8988T (cell line): Measurements from ENCODE around the gene PPP2R2C.

Experiments used
- DNase-seq: peaks from one replicate; pipeline ENCODE4 v3.0.0; 2011

Gene PPP2R2C

DNA sequence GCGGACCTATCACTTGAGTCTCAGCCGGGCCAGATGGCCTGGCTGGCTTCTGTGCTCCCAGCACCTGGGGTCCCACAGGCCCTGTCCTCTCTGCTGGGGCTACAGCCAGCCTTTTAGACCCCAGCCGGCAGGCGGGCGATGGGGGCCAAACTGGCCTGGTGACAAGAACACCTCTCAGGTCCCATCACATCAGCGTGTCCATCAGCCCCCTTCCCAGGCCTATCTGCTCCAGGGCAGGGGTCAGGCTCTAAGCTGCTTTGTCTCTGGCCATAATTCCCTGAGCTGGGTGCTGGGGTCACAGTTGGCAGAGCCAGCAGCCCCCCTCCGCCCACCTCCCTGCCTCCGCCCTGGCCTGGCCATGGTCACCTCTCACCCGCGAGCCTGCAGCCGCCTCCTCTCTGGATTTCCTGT lies 77.7 kb downstream of the PPP2R2C start:
- no peak for DNase-seq

DNA sequence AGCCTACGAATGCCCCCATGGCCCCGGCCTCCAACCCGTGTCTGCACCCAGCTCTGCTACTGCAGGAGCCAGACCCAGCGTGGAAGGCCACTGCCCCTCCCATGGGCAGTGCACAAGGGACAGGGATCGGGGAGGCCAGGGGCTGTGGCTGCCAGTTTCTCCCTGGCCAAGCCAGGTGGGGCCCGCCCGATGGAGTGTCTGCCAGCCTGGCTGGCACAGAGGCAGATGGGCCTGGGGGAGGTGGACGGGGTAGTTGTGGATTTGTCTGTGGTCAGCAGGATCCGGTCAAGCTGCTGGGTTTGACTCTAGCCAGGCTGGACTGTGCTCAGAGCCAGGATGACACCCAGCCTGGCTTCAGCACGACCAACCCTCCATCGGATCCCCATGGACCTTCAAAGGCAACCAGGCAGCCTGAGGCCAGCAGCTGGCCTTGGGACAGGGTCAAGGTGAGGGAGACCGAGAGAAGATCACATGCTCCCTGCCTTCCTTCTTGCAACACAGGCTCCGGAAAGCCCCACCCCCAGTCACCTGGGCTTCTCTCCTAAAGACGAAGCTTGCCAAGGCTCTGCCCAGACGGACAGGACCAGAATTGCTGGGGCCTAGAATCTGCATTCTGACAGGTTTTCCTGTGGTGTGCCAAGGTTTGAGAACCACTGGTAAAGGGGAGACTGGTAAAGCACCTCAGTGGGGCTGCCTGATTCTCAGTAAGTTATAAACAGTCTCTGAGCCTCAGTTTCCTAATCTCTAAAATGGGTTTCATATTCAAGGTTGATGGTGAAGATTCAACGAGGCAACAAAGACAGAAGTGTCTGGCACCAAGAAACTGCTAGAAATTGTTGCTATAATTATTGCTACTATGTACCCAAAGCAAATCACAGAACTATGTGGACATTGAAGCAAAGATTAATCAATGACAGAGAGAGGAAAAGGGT lies 78.6 kb downstream of the PPP2R2C start:
- DNase-seq: no peak

DNA sequence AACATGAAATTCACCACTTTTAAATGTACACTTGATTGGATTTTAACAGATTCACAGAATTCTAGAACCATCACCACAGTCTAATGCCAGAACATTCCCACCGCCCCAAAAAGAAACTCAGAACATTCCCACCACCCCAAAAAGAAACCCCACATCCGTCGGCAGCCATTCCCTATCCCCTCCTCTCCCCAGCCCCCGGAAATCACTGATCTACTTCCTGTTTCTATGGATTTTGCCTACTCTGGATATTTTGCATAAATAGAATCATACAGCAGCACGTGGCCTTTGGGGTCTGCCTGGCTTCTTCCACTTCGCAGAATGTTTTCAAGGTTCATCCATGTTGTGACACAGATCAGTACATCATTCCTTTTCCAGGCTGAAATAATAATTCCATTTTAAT lies 79.3 kb downstream of the PPP2R2C start:
- no peak for DNase-seq

DNA sequence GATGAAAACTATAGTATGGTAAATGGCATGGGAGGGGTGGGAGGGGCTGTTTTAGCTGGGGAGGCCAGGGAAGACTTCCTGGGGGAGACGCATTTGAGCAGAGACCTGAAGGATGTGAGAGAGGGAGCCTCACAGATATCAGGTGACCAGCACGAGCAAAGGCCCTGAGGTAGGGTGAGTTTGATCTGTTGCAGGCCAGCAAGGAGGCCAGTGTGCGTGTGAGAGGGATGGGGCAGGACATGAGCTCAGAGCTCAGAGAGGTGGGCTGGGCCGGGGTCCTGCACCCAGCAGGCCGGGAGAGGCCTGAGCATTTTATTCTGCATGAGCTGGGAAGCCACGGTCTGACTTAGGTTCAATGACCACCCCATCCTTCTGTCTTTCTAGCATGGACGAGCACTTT lies 80.0 kb downstream of the PPP2R2C start:
- DNase-seq: no peak

DNA sequence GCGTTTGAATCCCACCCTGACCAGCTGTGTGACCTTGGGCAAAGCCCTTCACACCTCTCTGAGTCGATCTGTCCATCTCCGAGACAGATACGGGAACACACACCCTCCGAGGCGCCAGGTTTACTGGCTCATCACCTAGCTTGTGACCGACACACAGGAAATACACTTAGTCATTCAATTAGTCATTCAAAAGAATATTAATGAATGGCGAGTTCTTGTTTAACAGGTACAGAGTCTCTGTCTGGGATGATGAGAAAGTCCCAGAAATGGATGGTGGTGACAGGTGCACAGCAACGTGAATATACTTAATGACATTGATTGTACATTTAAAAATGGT lies 80.6 kb downstream of the PPP2R2C start:
- no peak for DNase-seq

DNA sequence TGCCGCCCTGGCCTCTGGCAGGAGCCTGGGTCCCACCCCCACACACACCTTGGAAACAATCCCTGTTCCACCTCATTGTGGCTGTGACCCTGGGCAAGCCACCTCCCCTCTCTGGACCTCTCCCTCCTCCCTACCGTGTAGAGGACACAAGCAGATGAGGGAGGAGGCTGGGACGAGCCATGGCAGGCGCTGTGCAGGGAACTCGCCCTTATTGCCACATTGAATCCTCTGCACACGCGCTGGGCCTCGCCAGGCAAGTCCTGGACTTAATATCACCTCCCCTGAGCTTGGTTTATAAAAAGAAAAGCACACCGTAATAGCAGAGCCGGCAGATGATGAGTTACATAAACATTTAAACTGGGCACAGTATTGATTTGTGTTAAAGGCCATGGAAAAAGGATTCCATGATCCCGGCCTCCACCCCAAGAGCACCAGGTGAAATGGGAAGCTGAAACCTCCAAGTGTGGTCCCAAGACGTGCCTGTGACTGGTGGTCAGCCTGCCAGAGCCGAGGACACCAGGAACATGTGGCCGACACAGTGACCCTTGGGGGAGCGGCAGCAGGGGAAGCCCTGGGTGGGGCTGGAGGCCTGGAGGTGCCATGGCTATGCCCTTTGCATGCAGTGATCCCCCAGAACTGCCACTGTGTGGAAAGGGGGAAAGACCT lies 81.1 kb downstream of the PPP2R2C start:
- no peak for DNase-seq

DNA sequence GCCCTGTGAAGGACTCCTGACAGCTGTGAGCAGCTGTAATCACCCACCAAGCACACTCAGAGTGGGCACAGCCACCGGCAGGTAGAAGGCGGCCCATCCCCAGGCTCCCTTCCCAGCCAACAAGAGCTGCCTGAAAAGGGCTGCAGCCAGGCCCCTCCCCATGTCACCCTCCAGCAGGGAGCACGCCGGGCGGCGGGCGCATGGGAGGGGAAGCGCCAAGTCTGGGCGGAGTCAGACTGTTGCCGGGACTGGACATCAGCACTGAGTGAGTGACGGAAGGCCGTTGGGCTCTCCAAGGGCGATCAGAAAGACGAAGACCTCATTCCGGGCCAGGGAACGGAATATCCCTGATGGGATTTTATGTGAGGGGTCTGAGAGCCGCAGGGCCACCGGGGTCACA lies 82.1 kb downstream of the PPP2R2C start:
- DNase-seq: no peak

DNA sequence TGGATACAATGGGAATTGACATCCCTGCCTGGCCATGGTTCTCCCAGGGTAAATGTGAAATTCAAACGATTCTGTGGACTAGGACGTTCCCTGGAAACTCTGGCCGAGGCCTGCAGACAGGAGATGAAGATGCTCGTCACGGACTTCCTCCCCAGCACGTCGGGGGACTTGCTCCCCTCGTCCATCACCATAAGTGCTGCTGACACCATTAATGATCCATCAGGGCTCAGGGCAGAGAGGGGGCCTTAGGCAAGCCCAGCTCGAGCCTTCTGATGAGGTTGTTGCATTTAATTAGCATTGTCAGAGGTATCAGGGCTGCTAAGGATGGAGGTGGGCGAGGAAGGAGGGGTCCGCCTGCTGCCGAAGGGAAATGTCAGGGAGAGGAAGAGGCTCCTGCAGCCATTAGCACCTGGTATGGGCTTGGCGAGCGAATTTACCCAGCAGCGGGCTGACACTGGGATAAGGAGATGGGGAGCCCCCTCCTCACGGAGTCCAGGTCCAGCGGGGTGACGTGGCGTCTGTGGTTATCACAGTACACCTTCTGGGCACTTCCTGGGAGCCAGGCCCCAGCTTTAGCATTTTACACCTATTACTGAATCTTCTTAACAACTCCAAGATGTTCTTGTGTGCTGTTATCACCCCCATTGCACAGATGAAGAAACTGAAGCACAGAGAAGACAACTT lies 83.1 kb downstream of the PPP2R2C start:
- DNase-seq: no peak

DNA sequence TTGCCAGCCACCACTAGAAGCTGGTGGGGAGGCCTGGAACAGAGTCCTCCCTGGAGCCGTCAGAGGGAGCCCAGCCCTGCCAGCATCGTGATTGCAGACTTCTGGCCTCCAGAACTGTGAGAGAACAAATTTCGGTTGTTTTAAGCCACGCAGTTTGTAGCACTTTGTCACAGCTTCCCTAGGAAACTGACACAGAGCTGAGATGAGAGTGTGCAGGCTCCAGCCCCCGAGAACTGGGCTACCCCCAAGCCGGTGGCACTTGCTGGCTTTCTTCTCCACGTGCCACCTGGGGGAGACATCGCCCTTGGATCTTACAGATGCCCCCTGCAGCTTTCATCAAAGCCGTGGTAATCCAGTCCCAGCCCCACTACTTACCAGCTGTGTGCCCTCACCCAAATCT lies 83.7 kb downstream of the PPP2R2C start:
- DNase-seq: no peak

DNA sequence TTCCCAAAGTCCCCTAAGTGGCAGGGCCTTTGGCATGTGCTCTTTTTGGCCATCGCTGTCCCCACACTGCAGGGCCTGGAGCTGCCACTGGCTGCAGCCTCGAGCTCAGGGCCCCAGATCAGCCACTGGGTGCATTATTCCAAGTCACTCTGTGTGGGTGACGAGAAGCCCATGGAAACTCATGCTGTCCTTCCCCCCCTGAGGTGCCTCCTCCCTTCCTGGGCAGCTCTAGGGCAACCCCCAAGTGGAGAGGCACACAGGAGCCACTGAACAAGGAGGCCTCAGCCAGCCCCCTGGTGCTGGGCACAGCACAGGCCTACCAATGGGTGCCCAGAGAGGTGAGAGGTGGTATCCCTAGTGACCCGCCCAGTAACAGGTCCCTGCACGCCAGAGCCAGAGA lies 84.5 kb downstream of the PPP2R2C start:
- DNase-seq: no peak

DNA sequence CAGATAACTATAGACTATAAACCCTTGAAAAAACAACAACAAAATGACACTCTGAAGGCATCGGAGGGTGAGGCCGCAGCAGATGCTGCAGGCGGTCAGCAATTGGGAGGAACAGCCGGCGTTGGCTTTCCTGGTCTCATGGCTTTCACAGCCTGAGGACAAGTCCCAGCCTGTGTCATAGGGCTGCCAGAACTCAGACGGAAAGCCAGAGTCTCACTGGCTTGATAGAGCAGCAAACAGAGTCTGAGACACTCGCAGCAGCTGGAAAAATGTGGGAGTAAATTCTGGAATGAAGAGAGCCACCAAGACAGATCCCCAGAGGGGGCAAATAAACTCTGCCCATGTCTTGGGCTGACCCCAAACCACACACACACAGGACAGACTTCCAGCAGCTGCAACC lies 86.3 kb downstream of the PPP2R2C start:
- DNase-seq: no peak

DNA sequence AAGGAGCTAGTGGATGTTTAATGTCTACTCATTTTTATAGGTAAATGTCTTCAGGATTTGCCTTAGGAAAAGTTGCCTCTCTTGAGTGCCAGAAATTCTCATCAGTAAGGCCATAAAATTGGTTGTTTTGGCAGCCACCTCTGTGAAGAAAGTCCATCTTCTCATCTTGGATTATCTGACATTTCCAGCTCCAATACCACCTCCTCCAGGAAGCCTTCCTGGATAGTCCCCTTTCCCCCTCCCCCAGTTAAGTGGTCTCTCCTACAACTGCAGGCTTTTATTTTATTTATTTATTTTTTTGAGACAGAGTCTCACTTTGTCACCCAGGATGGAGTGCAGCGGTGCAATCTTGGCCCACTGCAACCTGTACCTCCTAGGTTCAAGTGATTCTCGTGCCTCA lies 87.1 kb downstream of the PPP2R2C start:
- DNase-seq: no peak

DNA sequence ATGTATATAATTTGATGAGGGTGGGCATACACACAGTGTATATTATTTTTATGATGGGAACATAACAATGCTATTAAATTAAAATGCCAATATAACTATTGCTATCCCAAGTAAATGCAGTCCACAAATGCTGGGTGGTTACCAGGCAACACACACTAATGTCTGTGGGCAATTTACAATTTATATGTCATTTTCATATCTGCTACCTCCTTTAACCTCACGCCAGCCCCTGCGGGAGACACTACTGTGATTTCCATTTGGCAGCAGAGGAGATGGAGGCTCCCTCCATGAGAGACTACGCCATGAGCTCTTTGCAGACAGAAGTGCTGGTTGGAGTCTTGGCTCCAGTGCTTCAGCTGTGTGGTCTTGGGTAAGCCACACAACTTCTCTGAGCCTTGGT lies 87.9 kb downstream of the PPP2R2C start:
- DNase-seq: no peak

DNA sequence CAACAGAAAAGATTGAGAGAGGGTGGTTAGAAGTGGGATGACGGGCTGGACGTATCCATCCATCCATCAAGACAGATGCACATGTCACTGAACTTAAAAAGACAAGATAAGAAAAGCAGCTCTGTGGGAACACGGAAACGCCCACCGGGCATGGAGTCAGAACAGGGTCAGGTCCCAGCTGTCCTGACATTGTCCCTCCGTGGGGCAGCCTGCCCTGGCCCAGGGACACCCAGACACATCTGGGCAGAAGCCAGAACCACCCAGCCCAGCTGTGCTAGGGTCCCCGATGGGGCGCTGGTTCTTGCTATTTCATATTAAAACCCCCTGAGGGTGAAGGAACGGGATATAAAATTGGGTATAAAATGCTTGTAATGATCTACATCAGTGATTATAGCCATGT lies 88.5 kb downstream of the PPP2R2C start:
- no peak for DNase-seq

DNA sequence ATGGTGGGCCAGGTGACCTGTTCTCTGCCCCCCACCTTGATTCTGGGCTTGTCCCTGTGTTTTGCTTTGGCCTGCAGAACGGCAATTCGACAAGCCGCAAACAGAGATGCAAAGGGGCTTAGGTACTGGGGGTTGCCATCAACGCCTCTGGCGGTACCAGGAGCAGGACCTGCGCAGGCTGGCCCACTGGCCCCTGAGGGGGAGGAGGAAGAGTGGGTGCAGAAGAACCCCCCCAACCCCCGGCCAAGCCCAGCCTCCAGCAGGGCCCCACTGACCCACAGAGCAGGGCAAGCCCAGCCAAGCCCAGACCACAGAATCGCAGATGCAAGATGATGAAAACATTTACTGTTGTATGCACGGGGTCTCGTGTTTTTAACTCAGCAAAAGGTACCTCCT lies 89.4 kb downstream of the PPP2R2C start:
- no peak for DNase-seq

DNA sequence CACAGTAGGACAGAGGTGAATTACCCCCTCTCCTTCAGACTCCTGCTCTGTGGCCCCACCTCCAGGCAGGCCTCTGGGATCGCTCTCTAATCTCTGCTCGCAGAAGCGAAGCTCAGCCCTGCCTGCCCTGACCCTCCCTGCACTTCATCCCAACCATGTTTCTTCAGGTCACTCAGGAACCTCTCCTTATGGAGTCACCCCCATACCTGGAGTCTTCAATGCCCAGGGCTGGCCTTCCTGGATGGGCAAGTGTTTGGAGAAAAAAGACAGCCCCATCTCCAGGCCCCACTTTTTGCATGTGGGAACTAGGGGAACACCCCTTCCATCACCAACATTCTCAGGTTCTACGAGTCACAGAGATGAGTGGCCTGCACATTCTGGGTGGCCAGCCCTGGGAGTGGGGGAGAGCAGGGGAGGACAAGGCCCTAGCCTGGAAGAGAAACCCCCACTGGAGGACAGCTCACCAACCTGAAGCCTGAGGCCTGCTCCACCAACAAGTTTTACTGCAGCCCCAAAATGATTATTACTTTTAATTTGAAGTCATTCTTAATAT lies 90.8 kb downstream of the PPP2R2C start:
- DNase-seq: no peak

DNA sequence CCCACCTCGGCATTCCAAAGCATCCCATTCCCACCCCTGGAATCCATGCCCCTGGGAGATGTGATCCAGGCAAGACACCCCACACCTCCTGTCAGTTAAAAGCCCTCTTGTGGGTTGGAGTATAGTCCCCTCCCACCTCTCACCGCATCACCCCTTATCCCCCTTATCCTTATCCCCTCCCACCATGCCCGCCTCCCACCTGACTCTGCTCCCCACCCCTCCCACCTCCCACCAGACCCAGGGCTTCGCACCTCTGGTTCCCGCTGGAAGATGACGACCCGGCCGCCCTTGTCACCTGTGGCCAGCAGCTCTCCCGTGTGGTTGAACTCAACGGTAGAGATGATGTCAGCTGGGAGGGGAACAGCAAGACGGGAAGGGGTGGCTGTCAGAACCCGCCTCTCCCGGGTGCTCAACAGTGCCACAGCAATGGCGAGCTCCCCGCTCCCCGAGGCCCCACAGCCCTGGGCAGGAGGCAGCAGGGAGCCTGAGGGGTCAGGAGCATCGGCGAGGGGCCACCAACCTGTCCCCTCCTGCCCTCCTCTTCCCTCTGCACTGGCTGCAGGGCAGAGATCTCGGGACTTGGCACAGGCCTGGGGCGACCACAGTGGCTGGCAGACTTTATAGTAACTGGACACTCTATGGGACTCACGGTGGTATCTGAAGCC lies 91.5 kb downstream of the PPP2R2C start:
- no peak for DNase-seq

DNA sequence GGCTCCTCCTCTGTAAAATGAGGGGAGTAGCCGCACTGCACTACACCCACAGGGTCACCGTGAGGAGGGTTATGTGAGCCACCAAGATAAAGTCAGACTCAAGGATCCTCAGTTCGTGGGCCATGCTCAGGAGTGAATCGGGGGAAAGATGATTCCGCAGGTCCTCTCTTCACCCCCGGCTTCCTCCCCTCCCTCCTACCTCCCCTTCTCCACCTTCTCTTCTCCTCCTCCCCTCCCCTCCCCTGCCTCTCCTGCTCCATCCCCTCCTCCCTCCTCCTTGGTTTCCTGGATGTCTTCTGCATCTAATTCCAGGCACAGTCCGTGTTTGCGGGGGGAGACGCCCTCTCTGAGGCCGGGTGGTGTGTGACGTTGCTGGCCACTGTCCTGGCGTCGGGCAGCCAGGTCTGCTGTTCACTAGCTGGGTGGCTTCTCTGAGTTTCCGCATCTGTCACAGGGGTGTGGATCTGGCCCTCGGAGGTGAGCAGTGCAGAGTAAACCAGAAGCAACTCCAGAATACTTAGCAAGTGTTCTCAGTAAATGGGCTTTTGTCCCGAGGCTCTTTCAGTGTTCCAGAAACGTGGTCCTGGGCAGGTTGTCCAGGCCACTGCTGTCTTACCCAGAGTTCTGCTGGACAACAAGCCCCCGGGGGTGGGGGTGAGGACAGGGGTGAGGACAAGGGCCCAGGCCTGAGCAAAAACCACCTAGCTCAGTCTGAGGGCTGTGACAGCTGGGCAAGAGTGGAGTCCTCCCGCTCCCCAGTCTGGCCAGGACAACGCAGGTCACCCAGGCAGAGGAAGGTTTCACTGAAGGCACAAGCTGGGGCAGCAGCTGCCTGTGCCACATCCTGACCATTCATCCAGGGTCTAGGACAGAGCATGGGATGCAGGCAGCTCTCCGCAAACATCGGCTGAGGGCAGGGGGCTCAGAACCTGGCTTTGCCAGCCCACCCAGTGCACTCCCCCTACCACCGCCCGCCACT lies 92.4 kb downstream of the PPP2R2C start:
- no peak for DNase-seq

DNA sequence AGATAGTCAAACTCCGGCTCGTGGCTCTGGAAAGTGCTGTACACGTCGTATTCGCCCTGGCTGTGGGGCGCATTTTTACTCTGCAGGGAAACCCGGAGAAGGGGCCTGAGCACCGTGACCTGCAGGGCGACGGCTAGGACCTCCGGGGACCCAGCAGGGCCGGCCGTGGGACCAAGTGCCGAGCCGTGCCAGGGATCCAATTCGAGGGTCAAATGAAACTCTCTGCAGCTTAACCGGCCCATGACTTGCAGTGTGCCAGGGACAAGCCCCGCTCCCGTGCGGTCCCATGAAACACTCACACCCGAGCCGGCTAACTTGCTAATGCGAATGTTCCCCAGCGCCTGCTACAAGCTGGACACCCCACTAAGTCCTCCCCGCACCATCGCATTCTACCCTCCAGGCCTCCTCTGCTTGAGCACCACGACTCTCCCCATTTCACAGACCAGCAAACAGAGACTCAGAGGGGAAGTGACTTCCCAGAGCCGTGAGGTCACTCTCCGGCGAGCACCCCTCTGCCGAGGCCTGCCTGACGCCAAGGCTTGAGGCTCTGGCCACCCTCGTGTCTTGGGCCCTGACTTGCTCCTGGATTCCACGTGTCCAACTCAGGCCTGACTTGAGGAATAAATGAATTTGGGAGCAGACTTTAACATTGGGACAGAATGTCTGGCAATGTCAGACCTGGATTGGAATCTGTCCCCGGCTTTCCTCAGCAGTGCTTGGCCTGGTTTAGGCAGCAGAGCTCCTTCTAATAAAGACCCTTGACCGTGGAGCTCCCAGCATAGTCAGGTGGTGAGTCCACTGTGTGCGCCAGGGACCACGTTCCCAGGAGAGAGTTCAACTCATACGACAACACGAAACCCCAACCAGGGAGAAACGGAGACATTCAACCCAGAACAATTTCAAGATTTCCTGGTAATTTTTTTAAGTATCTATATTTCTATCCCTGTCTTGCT lies 93.6 kb downstream of the PPP2R2C start:
- DNase-seq: no peak

DNA sequence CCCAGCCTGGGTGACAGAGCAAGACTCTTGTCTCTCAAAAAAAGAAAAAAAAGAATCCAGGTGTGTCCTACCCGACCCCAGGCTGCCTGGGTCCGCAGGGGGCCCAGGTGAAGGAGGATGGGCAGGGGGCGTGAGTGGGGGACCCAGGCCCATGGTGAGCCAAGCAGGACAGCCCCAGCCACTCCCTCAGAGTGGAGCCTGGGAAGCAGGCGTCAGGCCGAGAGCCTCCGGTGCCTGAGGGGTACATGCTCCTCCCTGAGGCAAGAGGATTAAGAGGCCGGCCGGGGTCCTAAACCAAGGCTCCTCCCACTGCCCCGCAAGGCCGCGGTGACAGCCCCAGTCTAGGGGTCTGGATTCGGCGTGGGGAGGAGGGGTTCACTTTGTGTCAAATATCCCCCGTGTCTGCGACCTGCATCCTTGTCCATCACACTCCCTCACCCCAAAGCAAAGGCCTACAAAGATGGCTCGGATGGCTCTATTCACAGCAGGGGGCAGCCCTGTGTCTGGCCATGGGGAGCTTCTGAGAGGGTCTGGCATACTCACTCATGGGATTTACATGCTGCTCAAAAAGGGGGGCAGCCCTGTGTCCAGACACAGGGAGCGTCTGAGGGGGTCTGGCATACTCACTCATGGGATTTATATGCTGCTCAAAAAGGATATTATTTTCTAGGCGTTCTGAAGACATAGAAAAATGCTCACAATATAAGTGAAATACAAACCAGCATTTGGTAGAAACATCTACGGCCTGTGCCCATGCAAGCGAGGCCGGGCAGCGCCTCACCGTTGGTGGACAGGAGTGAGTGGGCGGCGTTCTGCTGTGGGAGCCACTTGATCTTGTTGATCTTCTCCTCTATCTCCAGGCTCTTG lies 94.6 kb downstream of the PPP2R2C start:
- no peak for DNase-seq
